HG03280 (cell line): ENCODE measurements around the gene BACH1.

Experiments
- ATAC-seq: cut with Tn5 transposase; IDR thresholded peaks from one replicate; pipeline ENCODE4 v1.9.1; 2021; ENCODE audit warnings: mild to moderate bottlenecking, moderate library complexity; ENCODE audit not compliant: unreplicated experiment

BACH1 gene

GRCh38 chr21:29374481-29374880 lies 75.8 kb downstream of the BACH1 start:
- no peak for ATAC-seq

GRCh38 chr21:29376556-29376955 lies 77.8 kb downstream of the BACH1 start:
- peak; percentile 71 for ATAC-seq

GRCh38 chr21:29377266-29377665 lies 78.5 kb downstream of the BACH1 start:
- ATAC-seq, result no peak

GRCh38 chr21:29378832-29379231 lies 80.1 kb downstream of the BACH1 start:
- ATAC-seq, result no peak

GRCh38 chr21:29379517-29380054 lies 80.9 kb downstream of the BACH1 start:
- ATAC-seq, result no peak

GRCh38 chr21:29382030-29382654 lies 83.4 kb downstream of the BACH1 start:
- ATAC-seq, result no peak

GRCh38 chr21:29384683-29385359 lies 86.1 kb downstream of the BACH1 start:
- ATAC-seq, result no peak

GRCh38 chr21:29385934-29386520 lies 87.3 kb downstream of the BACH1 start:
- no peak for ATAC-seq

- ATAC-seq, result no peak
These were observed 88.1 kb downstream of the BACH1 start for GRCh38 chr21:29386803-29387202.

GRCh38 chr21:29387598-29387997 lies 88.9 kb downstream of the BACH1 start:
- no peak for ATAC-seq

GRCh38 chr21:29389136-29389535 lies 90.4 kb downstream of the BACH1 start:
- ATAC-seq, result no peak

GRCh38 chr21:29390778-29391177 lies 92.1 kb downstream of the BACH1 start:
- no peak for ATAC-seq

- ATAC-seq, result no peak
These were observed 95.3 kb downstream of the BACH1 start for GRCh38 chr21:29394051-29394450.
